BLaER1 treated with 17β-estradiol and CSF1 and Interleukin-3, amounts not matched to agents 10 nM and 100 nM (cell line): ENCODE data around the gene MLYCD.
"Not testable (repeated sequence)": the region's sequence is repeated elsewhere in the genome, so short reads cannot be mapped to it uniquely, and the experiment has no call there.

Source experiments
- H3K27ac ChIP-seq, 11 experiments: shearing (Covaris generic); formaldehyde crosslinking; 2 replicates each; pipeline ENCODE4 v1.8.1; 2022
- H3K27me3 ChIP-seq, 11 experiments: shearing (Covaris generic); formaldehyde crosslinking; 2 replicates each; pipeline ENCODE4 v1.8.1; 2022
- H3K36me3 ChIP-seq, 11 experiments: shearing (Covaris generic); formaldehyde crosslinking; 2 replicates each; pipeline ENCODE4 v1.8.1; 2022
- H3K4me1 ChIP-seq, 10 experiments: shearing (Covaris generic); formaldehyde crosslinking; 2 replicates each; pipeline ENCODE4 v1.8.1; 2022
- H3K4me2 ChIP-seq, 11 experiments: shearing (Covaris generic); formaldehyde crosslinking; 2 replicates each; pipeline ENCODE4 v1.8.1; 2022
- H3K4me3 ChIP-seq, 10 experiments: shearing (Covaris generic); formaldehyde crosslinking; 2 replicates each; pipeline ENCODE4 v1.8.1; 2022
- H3K9ac ChIP-seq, 11 experiments: shearing (Covaris generic); formaldehyde crosslinking; 2 replicates each; pipeline ENCODE4 v1.8.1; 2022
- H3K9me3 ChIP-seq, 11 experiments: shearing (Covaris generic); formaldehyde crosslinking; replicated peaks in 1 of 11; 2 replicates each; pipeline ENCODE4 v1.8.1; 2022
- H4K20me1 ChIP-seq, 11 experiments: shearing (Covaris generic); formaldehyde crosslinking; 2 replicates each; pipeline ENCODE4 v1.8.1; 2022
- Cebpa-rat ChIP-seq, 11 experiments: shearing (Covaris generic); IDR thresholded peaks; 2 replicates each; pipeline ENCODE4 v1.8.1; 2022

The MLYCD gene

GRCh38 chr16:83943516-83944050 is 44.7 kb downstream of the MLYCD start:
- Histone ChIP-seq H3K9ac (no peak overlapping the region), H3K27me3 (peaks cover 0 to 11% (median 0%) of the 10 kb centered on the region in 11 experiments; a peak in 4 of 22 replicates), H3K27ac (no peak overlapping the region), H3K9me3 (no peaks in the 10 kb centered on the region), H3K4me2 (no peak overlapping the region), H3K36me3 (no peaks in the 10 kb centered on the region), H4K20me1 (0 out of 22 replicates have a peak, but pooled peaks cover 0 to 6% (median 0%) of the 10 kb centered on the region in 11 experiments), H3K4me3 (no peak overlapping the region), H3K4me1 (peaks cover 28 to 38% (median 30%) of the 10 kb centered on the region in 10 experiments)
- no peak for TF ChIP-seq Cebpa-rat (IDR thresholded peaks at IDR 0.05)

- H3K9me3 ChIP-seq, result no peaks in the 10 kb centered on the region
- H3K4me2 ChIP-seq, result no peak overlapping the region
- no peak for TF ChIP-seq Cebpa-rat (IDR thresholded peaks at IDR 0.05)
- H4K20me1 ChIP-seq, result 0 out of 22 replicates have a peak, but pooled peaks cover 0 to 3% (median 0%) of the 10 kb centered on the region in 11 experiments
- peaks cover 9 to 21% (median 12%) of the 10 kb centered on the region in 10 experiments for H3K4me1 ChIP-seq
- no peak overlapping the region for H3K9ac ChIP-seq
- H3K4me3 ChIP-seq, result no peak overlapping the region
- no peaks in the 10 kb centered on the region for H3K36me3 ChIP-seq
- H3K27me3 ChIP-seq, result peaks cover 0 to 7% (median 0%) of the 10 kb centered on the region in 11 experiments; a peak in 4 of 22 replicates
- H3K27ac ChIP-seq, result no peak overlapping the region
Measured at GRCh38 chr16:83945587-83945986, 46.7 kb downstream of the MLYCD start.

DNA sequence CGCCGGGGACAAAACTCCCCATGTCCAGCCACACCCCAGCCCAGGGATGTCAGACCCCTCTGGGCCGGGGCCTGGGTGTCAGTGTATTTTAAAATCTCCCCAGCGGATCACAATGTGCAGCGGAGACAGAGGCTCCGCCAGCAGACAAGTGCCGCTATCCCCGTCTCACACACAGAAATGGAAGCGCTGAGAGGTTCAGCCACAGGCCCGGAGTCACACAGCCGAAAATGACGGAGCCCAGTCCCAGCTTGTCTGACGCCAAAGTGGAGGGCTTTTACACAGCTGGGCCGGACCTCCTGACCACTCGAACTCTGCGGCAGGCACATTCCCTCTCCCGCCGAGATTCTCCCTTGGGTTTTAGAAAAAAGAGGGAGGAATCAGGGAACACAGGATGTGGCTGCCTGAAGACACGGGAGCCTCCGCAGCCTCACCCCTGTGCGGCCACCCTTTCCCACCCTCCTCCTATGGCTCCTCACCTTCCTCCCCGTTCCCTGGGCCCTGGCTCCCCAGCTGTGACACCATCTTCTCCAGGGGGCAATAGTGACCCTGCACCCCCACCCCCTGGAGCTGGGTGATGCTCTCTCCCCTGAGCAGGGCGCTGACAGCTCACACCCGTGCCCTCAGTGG is 47.4 kb downstream of the MLYCD start:
- TF ChIP-seq Cebpa-rat (IDR thresholded peaks at IDR 0.05), result no peak
- H3K4me3 ChIP-seq, result no peak overlapping the region
- no peak overlapping the region for H3K9ac ChIP-seq
- H3K27ac ChIP-seq, result no peak overlapping the region
- H3K4me1 ChIP-seq, result peaks cover 2 to 14% (median 5%) of the 10 kb centered on the region in 10 experiments
- H3K27me3 ChIP-seq, result no peaks in the 10 kb centered on the region
- no peak overlapping the region for H3K4me2 ChIP-seq
- H4K20me1 ChIP-seq, result no peaks in the 10 kb centered on the region
- H3K9me3 ChIP-seq, result no peaks in the 10 kb centered on the region; a peak in 1 of 22 replicates
- no peaks in the 10 kb centered on the region for H3K36me3 ChIP-seq

DNA sequence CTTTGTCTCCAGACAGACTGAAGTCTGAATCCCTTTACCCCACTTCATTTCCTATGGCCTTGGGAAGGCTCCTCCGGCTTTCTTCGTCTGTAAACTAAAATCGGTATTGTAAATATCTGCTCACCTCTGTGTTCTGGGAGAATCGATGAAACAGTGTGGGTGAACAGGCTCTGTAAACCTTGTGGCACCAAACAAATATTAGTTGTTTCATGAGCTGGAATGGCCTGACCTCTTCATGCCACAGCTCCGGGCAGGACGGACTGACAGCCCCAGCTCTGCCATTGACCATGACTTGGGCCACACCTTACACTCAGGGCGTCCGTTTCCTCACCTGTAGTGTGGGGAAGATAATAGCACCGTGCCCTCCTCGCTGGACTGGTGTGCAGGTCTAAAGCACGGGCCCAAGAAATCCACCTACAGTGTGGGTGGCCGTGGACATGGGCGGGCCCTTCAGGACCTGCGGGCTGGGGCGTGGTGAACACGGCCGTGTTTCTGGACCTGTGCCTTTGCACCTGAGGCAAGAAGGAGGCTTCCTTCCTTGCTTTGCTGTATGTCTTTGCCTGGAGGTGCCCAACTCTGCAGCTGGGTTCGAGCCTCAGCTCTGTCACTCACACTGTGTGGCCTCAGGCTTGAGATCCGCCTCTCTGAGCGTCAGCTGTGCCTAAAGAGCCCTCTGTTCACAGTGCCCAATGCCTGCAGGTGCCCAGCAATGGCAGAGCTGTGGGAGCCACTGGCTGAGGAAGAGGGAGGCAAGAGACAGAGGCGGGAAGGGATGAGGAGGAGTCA is 48.1 kb downstream of the MLYCD start:
- Histone ChIP-seq H3K9ac (no peak overlapping the region), H3K4me2 (no peak overlapping the region), H3K27ac (no peak overlapping the region), H4K20me1 (no peaks in the 10 kb centered on the region), H3K36me3 (no peaks in the 10 kb centered on the region), H3K4me1 (peaks cover 0 to 7% (median 0%) of the 10 kb centered on the region in 10 experiments; a peak in 4 of 20 replicates), H3K9me3 (no peaks in the 10 kb centered on the region; a peak in 1 of 22 replicates), H3K27me3 (peaks cover 0 to under 1% (median 0%) of the 10 kb centered on the region in 11 experiments; a peak in 2 of 22 replicates), H3K4me3 (no peak overlapping the region)
- no peak for TF ChIP-seq Cebpa-rat (IDR thresholded peaks at IDR 0.05)

GRCh38 chr16:83947642-83948234 is 48.8 kb downstream of the MLYCD start:
- H3K36me3 ChIP-seq, result no peaks in the 10 kb centered on the region
- H3K9me3 ChIP-seq, result no peaks in the 10 kb centered on the region; a peak in 1 of 22 replicates
- H4K20me1 ChIP-seq, result no peaks in the 10 kb centered on the region
- H3K27ac ChIP-seq, result no peak overlapping the region
- peaks cover 3 to 9% (median 5%) of the 10 kb centered on the region in 10 experiments; a peak in 17 of 20 replicates for H3K4me1 ChIP-seq
- no peak overlapping the region for H3K4me2 ChIP-seq
- H3K4me3 ChIP-seq, result no peak overlapping the region
- TF ChIP-seq Cebpa-rat (IDR thresholded peaks at IDR 0.05), result no peak
- no peak overlapping the region for H3K9ac ChIP-seq
- peaks cover 0 to 8% (median 7%) of the 10 kb centered on the region in 11 experiments; a peak in 11 of 22 replicates for H3K27me3 ChIP-seq

DNA sequence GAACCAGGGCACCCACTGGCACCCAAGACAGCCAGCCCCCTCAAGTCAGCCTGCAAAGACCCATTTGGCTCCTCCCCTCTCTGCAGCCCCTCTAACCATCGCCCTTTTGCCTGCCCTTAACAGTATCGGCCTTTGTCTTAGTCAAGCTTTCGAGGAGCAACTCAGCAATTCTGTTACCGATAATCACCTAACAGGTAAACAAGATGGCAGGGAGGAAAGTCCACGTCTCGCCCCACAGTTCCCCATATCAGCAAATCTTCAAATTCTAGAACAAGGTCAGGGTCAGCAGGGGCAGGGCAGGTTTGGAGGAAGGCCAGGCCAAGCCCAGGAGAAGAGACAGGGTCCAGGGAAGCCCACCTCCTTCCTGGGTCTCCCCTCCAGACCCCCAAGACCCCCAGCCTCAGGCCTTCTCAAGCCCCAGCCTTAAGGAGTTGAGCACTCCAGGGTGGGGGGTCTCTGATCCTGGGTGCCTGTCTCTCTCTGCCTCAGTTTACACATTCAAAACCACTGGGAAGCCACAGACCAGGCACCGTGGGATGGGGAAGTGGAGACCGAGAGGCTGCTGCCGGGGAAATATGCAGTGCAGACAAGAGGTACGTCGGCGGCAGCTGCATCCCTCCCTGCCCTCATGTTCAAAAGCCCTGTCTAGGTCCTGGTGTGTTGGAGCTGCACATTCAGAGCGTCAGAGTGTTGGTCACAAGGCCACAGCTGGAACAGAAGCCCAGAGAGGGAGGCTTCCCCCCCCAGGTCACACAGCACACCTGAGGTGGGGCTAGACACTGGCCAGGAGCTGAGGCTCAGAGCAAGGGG is 50.2 kb downstream of the MLYCD start:
- H3K9ac ChIP-seq, result no peak overlapping the region

GRCh38 chr16:83949724-83950001 is 50.7 kb downstream of the MLYCD start:
- H3K4me1 ChIP-seq, result peaks cover 14 to 26% (median 19%) of the 10 kb centered on the region in 10 experiments
- no peak overlapping the region for H3K4me3 ChIP-seq
- no peak overlapping the region for H3K4me2 ChIP-seq
- H3K9ac ChIP-seq, result no peak overlapping the region
- no peaks in the 10 kb centered on the region; a peak in 1 of 22 replicates for H3K9me3 ChIP-seq
- TF ChIP-seq Cebpa-rat (IDR thresholded peaks at IDR 0.05), result no peak
- peaks cover 0 to 27% (median 25%) of the 10 kb centered on the region in 11 experiments; a peak in 19 of 22 replicates for H3K27me3 ChIP-seq
- no peak overlapping the region for H3K27ac ChIP-seq
- no peaks in the 10 kb centered on the region for H3K36me3 ChIP-seq
- no peaks in the 10 kb centered on the region for H4K20me1 ChIP-seq

More for the DNA sequence above, 50.2 kb downstream of the MLYCD start:
- Histone ChIP-seq H3K4me3 (no peak overlapping the region), H3K27me3 (peaks cover 0 to 22% (median 20%) of the 10 kb centered on the region in 11 experiments; a peak in 17 of 22 replicates), H3K9me3 (no peaks in the 10 kb centered on the region; a peak in 1 of 22 replicates), H4K20me1 (no peaks in the 10 kb centered on the region), H3K27ac (no peak overlapping the region), H3K4me1 (peaks cover 14 to 21% (median 18%) of the 10 kb centered on the region in 10 experiments), H3K4me2 (no peak overlapping the region), H3K36me3 (no peaks in the 10 kb centered on the region)
- TF ChIP-seq Cebpa-rat (IDR thresholded peaks at IDR 0.05), result no peak

- not testable (repeated sequence) for H3K4me3 ChIP-seq
Measured at GRCh38 chr16:83950862-83951399, 52.0 kb downstream of the MLYCD start.

More at GRCh38 chr16:83950862-83951399, 52.0 kb downstream of the MLYCD start:
- H3K36me3 ChIP-seq, H3K4me2 ChIP-seq, H3K9me3 ChIP-seq, H4K20me1 ChIP-seq, H3K9ac ChIP-seq, H3K27ac ChIP-seq: not testable (repeated sequence)
- Histone ChIP-seq H3K4me1 (peaks cover 14 to 29% (median 19%) of the 10 kb centered on the region in 10 experiments), H3K27me3 (peaks cover 0 to 39% (median 35%) of the 10 kb centered on the region in 11 experiments; a peak in 19 of 22 replicates)
